GM23338 (cell line): ENCODE results near the gene SPRING1. TPM values are rescaled to one million over a fixed set of nuclear protein-coding genes. Genes with fewer than 3 reads are reported as not detected.

Experiments used
- CREB1 ChIP-seq: fragments of 250-450 bp; sonication (Bioruptor Pico); IDR thresholded peaks from 2 replicates; pipeline ENCODE4 v1.5.0; 2020; ENCODE audit warnings: low read depth, mild to moderate bottlenecking, moderate library complexity
- ETS1 ChIP-seq: IDR thresholded peaks from 2 replicates; pipeline ENCODE4 v1.6.1; 2016; ENCODE audit warnings: antibody characterized with exemption
- EZH2phosphoT487 ChIP-seq: fragments of 200-600 bp; sonication (generic); IDR thresholded peaks from one replicate; pipeline ENCODE4 v1.8.1; 2018; ENCODE audit warnings: antibody characterized with exemption; ENCODE audit not compliant: unreplicated experiment
- JUNB ChIP-seq: IDR thresholded peaks from one replicate; pipeline ENCODE4 v1.6.1; 2016; ENCODE audit warnings: antibody characterized with exemption; ENCODE audit not compliant: unreplicated experiment
- NANOG ChIP-seq: IDR thresholded peaks from 2 replicates; pipeline ENCODE4 v1.6.1; 2016; ENCODE audit warnings: antibody characterized with exemption, borderline replicate concordance
- POLR2AphosphoS5 ChIP-seq: IDR thresholded peaks from 2 replicates; pipeline ENCODE4 v1.6.1; 2016; ENCODE audit warnings: antibody characterized with exemption, low read depth
- REST ChIP-seq: IDR thresholded peaks from one replicate; pipeline ENCODE4 v1.6.1; 2018; ENCODE audit warnings: antibody characterized with exemption; ENCODE audit not compliant: unreplicated experiment
- STAT1 ChIP-seq: IDR thresholded peaks from one replicate; pipeline ENCODE4 v1.6.1; 2016; ENCODE audit warnings: antibody characterized with exemption; ENCODE audit not compliant: unreplicated experiment
- ZNF114 ChIP-seq: fragments of 250-450 bp; sonication (Bioruptor Pico); IDR thresholded peaks from 2 replicates; pipeline ENCODE4 v1.5.0; 2020; ENCODE audit warnings: mild to moderate bottlenecking, moderate library complexity
- ZNF331 ChIP-seq: fragments of 250-450 bp; sonication (Bioruptor Pico); IDR thresholded peaks from 2 replicates; pipeline ENCODE4 v1.5.0; 2020; ENCODE audit warnings: low read depth, mild to moderate bottlenecking, moderate library complexity
- ZNF462 ChIP-seq: fragments of 250-450 bp; sonication (Bioruptor Pico); IDR thresholded peaks from 2 replicates; pipeline ENCODE4 v1.5.0; 2020; ENCODE audit warnings: mild to moderate bottlenecking, moderate library complexity
- polyA plus RNA-seq: library from polyadenylated mRNA; unstranded; fragments of >200 nt; fragmentation: Nextera tagmentation; extraction: Ambion mirVana; gene quantifications from 2 replicates; pipeline ENCODE4 v1.2.1, GENCODE V29; 2016
- total RNA-seq: library from RNA; depleted of rRNA; stranded (reverse); fragments of >200 nt; shearing (Covaris generic); gene quantifications from 2 replicates; pipeline ENCODE4 v1.2.3, GENCODE V29; 2014

The SPRING1 gene
- total and polyA plus RNA-seq, 2 experiments from 2014 or later: 8.2 to 57.1 TPM

- no peak for TF ChIP-seq ZNF462 (CRISPR knock-in tag)
- TF ChIP-seq JUNB: no peak
- TF ChIP-seq POLR2AphosphoS5: no peak
- TF ChIP-seq EZH2phosphoT487: no peak
- TF ChIP-seq CREB1: no peak
- TF ChIP-seq REST: no peak
- no peak for TF ChIP-seq ETS1
- no peak for TF ChIP-seq NANOG
- no peak for TF ChIP-seq ZNF331 (CRISPR knock-in tag)
- TF ChIP-seq ZNF114: no peak
- TF ChIP-seq STAT1: no peak
Measured at GRCh38 chr12:116783525-116784237, 45.8 kb upstream of the SPRING1 start (continued).
